ENCODE data around the gene TAP1.

DNA sequence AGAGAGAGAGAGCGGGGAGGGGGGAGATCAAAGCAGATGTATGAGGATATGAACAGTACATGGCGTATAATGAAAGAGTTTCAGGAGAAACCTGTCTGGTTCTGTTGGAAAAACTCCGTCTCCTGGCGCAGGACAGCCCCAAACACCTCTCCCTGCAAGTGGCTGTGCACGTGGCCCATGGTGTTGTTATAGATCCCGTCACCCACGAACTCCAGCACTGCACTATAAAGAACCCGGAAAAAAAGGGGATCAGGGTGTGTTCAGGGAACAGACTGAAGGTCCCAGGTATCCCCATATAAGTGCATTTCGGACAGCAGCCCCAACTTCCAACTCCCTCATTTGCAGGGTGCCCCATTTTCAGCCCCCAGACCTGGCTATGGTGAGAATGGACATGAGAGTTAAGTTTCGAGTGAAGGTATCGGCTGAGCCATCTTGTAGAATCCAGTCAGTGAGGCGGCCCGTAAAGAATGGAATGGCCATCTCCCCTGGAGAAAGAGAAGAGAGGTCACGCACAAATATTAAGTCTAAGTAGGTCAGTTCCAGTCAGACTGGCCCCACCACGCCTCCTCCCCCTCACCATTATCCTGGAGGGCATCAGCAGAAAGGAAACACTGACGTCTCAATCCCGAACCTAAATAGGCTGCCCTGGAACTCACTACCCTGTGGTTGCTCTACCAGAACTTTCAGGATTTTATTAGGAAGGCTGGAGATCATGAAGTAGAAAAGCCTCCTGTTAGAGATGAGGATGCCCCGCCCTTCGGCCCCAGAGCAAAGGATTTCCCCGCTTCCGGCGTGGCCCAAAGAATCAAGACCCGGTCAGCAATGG lies 1.3 kb downstream of the TAP1 start:
- no peak for TF ChIP-seq ZNF629 (tag by site-specific recombination; IDR thresholded peaks at IDR 0.05)
- no peak for TF ChIP-seq SP2 (tag by site-specific recombination; IDR thresholded peaks at IDR 0.05)
- no peak for TF ChIP-seq YY1 (tag by site-specific recombination; IDR thresholded peaks at IDR 0.05)
- no peak for TF ChIP-seq ZBTB1 (tag by site-specific recombination; IDR thresholded peaks at IDR 0.05)
- no peak for TF ChIP-seq TCF7L2 (IDR thresholded peaks at IDR 0.05; ENCODE audit: borderline replicate concordance, low read depth, low read length)
- TF ChIP-seq, protein P1, sequence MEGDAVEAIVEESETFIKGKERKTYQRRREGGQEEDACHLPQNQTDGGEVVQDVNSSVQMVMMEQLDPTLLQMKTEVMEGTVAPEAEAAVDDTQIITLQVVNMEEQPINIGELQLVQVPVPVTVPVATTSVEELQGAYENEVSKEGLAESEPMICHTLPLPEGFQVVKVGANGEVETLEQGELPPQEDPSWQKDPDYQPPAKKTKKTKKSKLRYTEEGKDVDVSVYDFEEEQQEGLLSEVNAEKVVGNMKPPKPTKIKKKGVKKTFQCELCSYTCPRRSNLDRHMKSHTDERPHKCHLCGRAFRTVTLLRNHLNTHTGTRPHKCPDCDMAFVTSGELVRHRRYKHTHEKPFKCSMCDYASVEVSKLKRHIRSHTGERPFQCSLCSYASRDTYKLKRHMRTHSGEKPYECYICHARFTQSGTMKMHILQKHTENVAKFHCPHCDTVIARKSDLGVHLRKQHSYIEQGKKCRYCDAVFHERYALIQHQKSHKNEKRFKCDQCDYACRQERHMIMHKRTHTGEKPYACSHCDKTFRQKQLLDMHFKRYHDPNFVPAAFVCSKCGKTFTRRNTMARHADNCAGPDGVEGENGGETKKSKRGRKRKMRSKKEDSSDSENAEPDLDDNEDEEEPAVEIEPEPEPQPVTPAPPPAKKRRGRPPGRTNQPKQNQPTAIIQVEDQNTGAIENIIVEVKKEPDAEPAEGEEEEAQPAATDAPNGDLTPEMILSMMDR (tag by site-specific recombination; IDR thresholded peaks at IDR 0.05) = no peak
- no peak for TF ChIP-seq ZNF660 (tag by site-specific recombination; IDR thresholded peaks at IDR 0.05)
